ENCODE data around the gene MED12. TPM values are rescaled to one million over a fixed set of nuclear protein-coding genes. Genes with fewer than 3 reads are reported as not detected.

The MED12 gene
- total and polyA plus RNA-seq, 3 donors from 2014 or later = 35.0 to 110 (median 102) TPM

- Histone ChIP-seq H3K27me3 (no peaks in the 10 kb centered on the region), H3K4me1 (peaks cover 24% of the 10 kb centered on the region), H3K4me3 (peak overlapping the region; percentile 42 to 56), H3K36me3 (ENCODE audit: low read depth, missing control alignments) (no peaks in the 10 kb centered on the region), H3K9me3 (no peaks in the 10 kb centered on the region), H3K27ac (peak overlapping the region; percentile 89 to 90)
- DNase-seq = peak; percentile 93
- 1% methylated on average over 33 to 42 of the region's 42 CpGs for WGBS, 2 donors
- intact Hi-C loops (cut with DNase I; ENCODE audit: low total_unique reads) = loop anchor here (10.0 kb wide), 1 partner anchor 73 kb away; the partner anchor contains the start of gene ZMYM3
- TF ChIP-seq CTCF (IDR thresholded peaks at IDR 0.05) (no peak), POLR2A (IDR thresholded peaks at IDR 0.05) (no peak)
These were observed 63.8 kb downstream of the MED12 start for GRCh38 chrX:71181910-71182799.

- DNase-seq = no peak
- intact Hi-C loops (cut with DNase I; ENCODE audit: low total_unique reads) = loop anchor here (10.0 kb wide), 1 partner anchor 72 kb away; the partner anchor contains the start of gene ZMYM3
- TF ChIP-seq CTCF (IDR thresholded peaks at IDR 0.05) = no peak
- TF ChIP-seq POLR2A (IDR thresholded peaks at IDR 0.05) = no peak
- 17 to 29% methylated on average over 2 of the region's 2 CpGs for WGBS, 2 donors
- Histone ChIP-seq H3K9me3 (no peaks in the 10 kb centered on the region), H3K27ac (peak overlapping the region; percentile 89 to 90), H3K4me3 (peak overlapping the region in 1 of 2 donors; percentile 56), H3K36me3 (ENCODE audit: low read depth, missing control alignments) (no peaks in the 10 kb centered on the region), H3K27me3 (no peaks in the 10 kb centered on the region), H3K4me1 (peaks cover 24% of the 10 kb centered on the region)
These were observed 64.5 kb downstream of the MED12 start for GRCh38 chrX:71182871-71183270.

GRCh38 chrX:71183341-71183740 is 64.9 kb downstream of the MED12 start:
- Histone ChIP-seq H3K36me3 (ENCODE audit: low read depth, missing control alignments) (no peaks in the 10 kb centered on the region), H3K4me1 (peaks cover 22% of the 10 kb centered on the region), H3K9me3 (no peaks in the 10 kb centered on the region), H3K27me3 (no peaks in the 10 kb centered on the region), H3K27ac (no peak overlapping the region), H3K4me3 (no peak overlapping the region)
- intact Hi-C loops (cut with DNase I; ENCODE audit: low total_unique reads) = loop anchor here (10.0 kb wide), 1 partner anchor 71 kb away; the partner anchor contains the start of gene ZMYM3
- 31 to 47% methylated on average over 6 of the region's 6 CpGs for WGBS, 2 donors
- TF ChIP-seq POLR2A (IDR thresholded peaks at IDR 0.05) (no peak), CTCF (IDR thresholded peaks at IDR 0.05) (no peak)
- DNase-seq = no peak

- H3K4me3 ChIP-seq = no peak overlapping the region
- no peaks in the 10 kb centered on the region for H3K36me3 ChIP-seq (ENCODE audit: low read depth, missing control alignments)
- peaks cover 20% of the 10 kb centered on the region for H3K4me1 ChIP-seq
- intact Hi-C loops (cut with DNase I; ENCODE audit: low total_unique reads) = loop anchor here (10.0 kb wide), 1 partner anchor 71 kb away; the partner anchor contains the start of gene ZMYM3
- no peaks in the 10 kb centered on the region for H3K9me3 ChIP-seq
- WGBS, 2 donors = 47 to 56% methylated on average over 5 of the region's 5 CpGs
- no peaks in the 10 kb centered on the region for H3K27me3 ChIP-seq
- H3K27ac ChIP-seq = no peak overlapping the region
- no peak for DNase-seq
- TF ChIP-seq CTCF (IDR thresholded peaks at IDR 0.05) (no peak), POLR2A (IDR thresholded peaks at IDR 0.05) (no peak)
These were observed 65.7 kb downstream of the MED12 start for GRCh38 chrX:71184092-71184491.
